ENCODE measurements around the gene DNM3.

Gene DNM3

DNA sequence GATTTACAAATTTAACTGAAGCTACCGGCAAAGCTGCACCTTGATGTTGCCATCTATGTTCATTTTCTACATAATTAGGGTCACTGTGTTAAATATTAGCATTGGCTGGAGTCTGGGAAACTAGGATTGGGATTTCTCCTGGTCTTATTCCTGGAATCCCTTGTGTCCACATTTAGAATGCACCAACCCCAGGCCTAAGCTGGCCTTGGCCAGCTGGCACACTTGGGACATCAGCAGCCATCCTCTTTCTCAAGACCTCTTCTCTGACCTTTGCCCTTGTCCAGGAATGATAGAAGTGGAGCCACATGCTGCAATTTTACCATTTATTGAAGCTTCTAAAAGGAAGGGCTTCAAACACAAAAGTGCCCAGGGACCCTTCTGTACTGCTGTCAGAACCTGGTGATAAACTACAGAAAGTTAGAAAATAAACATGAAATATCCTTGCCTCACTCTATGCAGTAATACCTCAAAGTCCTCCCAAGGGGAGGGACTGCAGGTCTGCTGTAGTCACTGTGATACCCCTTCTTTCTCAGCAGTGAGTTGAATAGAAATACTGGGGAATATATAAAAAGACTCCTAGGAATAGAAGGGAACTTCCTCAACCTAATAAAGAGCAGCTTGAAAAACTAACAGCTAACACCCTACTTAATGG, 616.3 kb downstream of the DNM3 start:
- no peak for DNase-seq (ENCODE audit: low read depth)

DNA sequence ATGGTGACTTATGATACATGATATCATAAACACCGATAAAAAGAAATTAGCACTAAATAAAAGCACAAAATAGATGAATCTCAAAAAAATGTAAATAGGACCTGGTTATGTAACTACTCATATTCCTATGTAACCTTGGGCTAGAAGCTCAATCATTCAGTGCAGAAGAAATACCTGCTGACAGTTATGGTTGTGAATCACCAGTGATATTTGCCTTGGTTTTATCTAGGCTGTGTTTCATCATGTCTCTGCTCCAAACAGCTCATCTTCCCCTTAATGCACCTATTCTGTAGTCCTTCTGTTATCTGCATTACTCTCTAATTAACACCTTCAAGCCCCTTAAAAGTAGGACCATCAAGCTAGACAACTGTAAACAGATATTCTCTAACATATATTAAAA, 618.9 kb downstream of the DNM3 start:
- no peak for DNase-seq (ENCODE audit: low read depth)

DNA sequence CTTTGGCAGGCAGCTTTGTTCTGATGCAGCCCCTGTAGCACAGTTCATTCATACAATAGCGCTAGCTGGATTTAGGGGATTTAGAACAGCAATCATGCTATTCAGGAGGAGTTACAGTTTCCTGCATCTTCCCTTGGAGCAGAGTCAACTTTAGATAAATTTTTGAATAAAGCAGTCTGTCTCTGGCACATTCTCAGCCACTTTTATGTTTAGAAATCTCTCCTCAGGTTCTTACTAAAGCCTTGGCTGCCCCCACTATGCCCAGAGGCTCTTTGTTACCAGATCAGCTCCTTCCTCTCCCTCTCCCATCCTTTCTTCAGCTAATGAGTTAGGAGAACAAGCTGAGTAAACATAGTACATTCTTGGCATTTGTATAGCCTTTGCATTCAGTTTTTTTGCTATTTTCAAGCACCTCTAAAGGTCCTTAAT, 619.6 kb downstream of the DNM3 start:
- DNase-seq (ENCODE audit: low read depth) = no peak

Data from activated T-cell treated with anti-CD3 and anti-CD28 coated beads for 24 hours (primary cell).